HUES6 (cell line): ENCODE results near the gene ZNF385C.

ENCODE experiments used
- H3K27ac ChIP-seq: 2 replicates; pipeline ENCODE4 v1.7.0; 2013; ENCODE audit warnings: low read depth, mild to moderate bottlenecking, low read length, inconsistent platforms
- H3K27me3 ChIP-seq: 2 replicates; pipeline ENCODE4 v1.6.1; 2013; ENCODE audit warnings: low read length; ENCODE audit not compliant: control insufficient read depth, insufficient read depth
- H3K36me3 ChIP-seq: 2 replicates; pipeline ENCODE4 v1.6.1; 2013; ENCODE audit warnings: low read length; ENCODE audit not compliant: control insufficient read depth, insufficient read depth
- H3K4me1 ChIP-seq: 2 replicates; pipeline ENCODE4 v1.6.1; 2013; ENCODE audit warnings: low read length; ENCODE audit not compliant: control insufficient read depth, insufficient read depth
- H3K4me3 ChIP-seq: 2 replicates; pipeline ENCODE4 v1.5.1; 2013; ENCODE audit warnings: low read depth, low read length
- H3K9ac ChIP-seq: one replicate; pipeline ENCODE4 v1.6.1; 2013; ENCODE audit warnings: mild to moderate bottlenecking, low read length
- H3K9me3 ChIP-seq: 2 replicates; pipeline ENCODE4 v1.6.1; 2013; ENCODE audit warnings: low read depth, low read length; ENCODE audit not compliant: control insufficient read depth, insufficient read depth

ZNF385C gene

GRCh38 chr17:42055027-42055426 is 43.2 kb downstream of the ZNF385C start:
- Histone ChIP-seq H3K9me3 (no peaks in the 10 kb centered on the region), H3K9ac (no peak overlapping the region), H3K4me3 (no peak overlapping the region), H3K36me3 (no peaks in the 10 kb centered on the region), H3K27ac (no peak overlapping the region), H3K4me1 (peaks cover 41% of the 10 kb centered on the region), H3K27me3 (peaks cover 13% of the 10 kb centered on the region; the same call in 1 of the 2 replicates)

GRCh38 chr17:42053731-42054500 is 44.4 kb downstream of the ZNF385C start:
- H3K9ac ChIP-seq = no peak overlapping the region
- peaks cover 13% of the 10 kb centered on the region; the same call in 1 of the 2 replicates for H3K27me3 ChIP-seq
- no peaks in the 10 kb centered on the region for H3K36me3 ChIP-seq
- H3K9me3 ChIP-seq = no peaks in the 10 kb centered on the region
- no peak overlapping the region for H3K27ac ChIP-seq
- peaks cover 45% of the 10 kb centered on the region for H3K4me1 ChIP-seq
- no peak overlapping the region for H3K4me3 ChIP-seq

- Histone ChIP-seq H3K4me3 (no peak overlapping the region), H3K9me3 (no peaks in the 10 kb centered on the region), H3K36me3 (no peaks in the 10 kb centered on the region), H3K27ac (no peak overlapping the region), H3K4me1 (peaks cover 45% of the 10 kb centered on the region), H3K27me3 (peaks cover 13% of the 10 kb centered on the region; the same call in 1 of the 2 replicates), H3K9ac (no peak overlapping the region)
These were observed 45.9 kb downstream of the ZNF385C start for GRCh38 chr17:42052346-42052877.

DNA sequence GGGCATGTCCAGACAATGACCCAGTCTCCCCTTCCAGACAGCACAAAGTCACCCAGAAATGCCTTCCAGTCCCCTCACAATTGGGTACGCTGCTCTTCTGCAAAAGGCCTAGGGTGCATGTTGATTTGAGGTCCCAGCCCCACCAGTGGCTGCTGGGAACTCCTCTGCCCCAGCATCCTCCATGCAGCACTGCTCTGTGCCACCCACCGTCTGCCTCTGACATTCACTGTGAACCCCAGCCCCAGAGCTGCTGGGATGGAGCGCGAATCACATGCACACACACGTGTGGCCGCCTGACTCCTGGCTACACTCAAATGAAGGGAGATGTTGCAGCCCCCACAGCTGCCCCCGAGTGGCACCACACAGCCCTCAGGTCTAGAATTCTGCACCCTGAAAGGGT is 46.6 kb downstream of the ZNF385C start:
- H3K27me3 ChIP-seq = peaks cover 13% of the 10 kb centered on the region; the same call in 1 of the 2 replicates
- H3K9me3 ChIP-seq = no peaks in the 10 kb centered on the region
- no peaks in the 10 kb centered on the region for H3K36me3 ChIP-seq
- H3K4me3 ChIP-seq = peak overlapping the region; percentile 72
- no peak overlapping the region for H3K27ac ChIP-seq
- H3K9ac ChIP-seq = no peak overlapping the region
- peaks cover 42% of the 10 kb centered on the region for H3K4me1 ChIP-seq

DNA sequence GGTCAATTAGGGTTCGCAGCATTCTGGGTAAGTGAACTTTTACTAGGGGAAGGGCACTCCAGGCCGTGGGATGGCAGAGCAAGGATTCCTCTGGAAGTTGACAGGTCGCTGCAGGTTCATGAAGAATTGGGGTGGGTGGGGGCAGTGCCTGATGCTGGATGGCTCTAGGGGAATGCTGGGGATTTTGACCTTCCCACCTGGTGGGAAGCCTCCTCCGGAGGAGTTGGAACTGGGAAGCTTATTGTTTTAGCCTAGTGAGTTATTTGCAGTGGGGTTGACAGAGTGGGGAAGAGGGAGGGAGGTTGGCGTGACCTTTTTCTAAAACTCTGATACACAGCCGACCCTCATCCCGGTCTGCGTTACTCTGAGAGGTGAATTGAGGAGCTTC is 47.3 kb downstream of the ZNF385C start:
- no peak overlapping the region for H3K9ac ChIP-seq
- no peaks in the 10 kb centered on the region for H3K36me3 ChIP-seq
- H3K27me3 ChIP-seq = peaks cover 13% of the 10 kb centered on the region; the same call in 1 of the 2 replicates
- H3K4me1 ChIP-seq = peaks cover 42% of the 10 kb centered on the region
- no peak overlapping the region for H3K27ac ChIP-seq
- H3K4me3 ChIP-seq = peak overlapping the region; percentile 72
- no peaks in the 10 kb centered on the region for H3K9me3 ChIP-seq

GRCh38 chr17:42050393-42051012 is 47.8 kb downstream of the ZNF385C start, which contains the start of gene C17orf113:
Gene C17orf113 (minus strand): TSS chr17:42050601. CDS start chr17:42043376, 7,225 bp downstream.
- H3K36me3 ChIP-seq = no peaks in the 10 kb centered on the region
- H3K4me3 ChIP-seq = peak within 1 kb of the TSS; percentile 72
- H3K9ac ChIP-seq = peak within 1 kb of the TSS; percentile 45
- H3K4me1 ChIP-seq = peaks cover 38% of the 10 kb centered on the region
- no peaks in the 10 kb centered on the region for H3K9me3 ChIP-seq
- peaks cover 13% of the 10 kb centered on the region; the same call in 1 of the 2 replicates for H3K27me3 ChIP-seq
- no peak within 1 kb of the TSS for H3K27ac ChIP-seq

DNA sequence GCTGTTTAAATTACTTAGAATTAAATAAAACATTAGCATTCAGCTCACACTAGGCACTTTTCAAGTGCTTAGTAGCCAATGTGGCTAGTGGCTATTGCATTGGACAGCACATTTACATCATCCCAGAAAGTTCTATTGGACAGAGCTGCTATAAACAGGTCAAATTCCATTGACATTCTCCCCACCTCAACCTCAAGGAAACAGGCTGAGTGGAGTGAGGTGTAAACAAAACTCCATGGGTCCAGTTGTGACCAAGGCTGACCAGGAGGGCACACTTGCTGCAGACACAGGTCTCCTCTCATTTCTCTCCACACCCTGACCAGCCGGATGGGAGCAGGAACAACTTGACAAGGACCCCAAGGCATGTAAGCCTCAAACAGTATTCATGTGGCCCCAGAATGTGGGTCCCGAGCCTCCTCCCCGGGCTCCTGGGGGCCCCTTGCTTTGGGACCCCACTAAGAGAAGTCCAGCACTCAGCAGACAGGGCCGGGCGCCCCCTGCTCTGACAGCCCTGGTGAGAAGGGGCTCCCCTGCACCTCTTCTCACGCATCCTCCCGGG is 48.4 kb downstream of the ZNF385C start:
- H3K4me1 ChIP-seq = peaks cover 32% of the 10 kb centered on the region
- peak overlapping the region; percentile 45 for H3K9ac ChIP-seq
- peak overlapping the region; percentile 72 for H3K4me3 ChIP-seq
- no peaks in the 10 kb centered on the region for H3K9me3 ChIP-seq
- peaks cover 13% of the 10 kb centered on the region; the same call in 1 of the 2 replicates for H3K27me3 ChIP-seq
- no peak overlapping the region for H3K27ac ChIP-seq
- H3K36me3 ChIP-seq = no peaks in the 10 kb centered on the region

DNA sequence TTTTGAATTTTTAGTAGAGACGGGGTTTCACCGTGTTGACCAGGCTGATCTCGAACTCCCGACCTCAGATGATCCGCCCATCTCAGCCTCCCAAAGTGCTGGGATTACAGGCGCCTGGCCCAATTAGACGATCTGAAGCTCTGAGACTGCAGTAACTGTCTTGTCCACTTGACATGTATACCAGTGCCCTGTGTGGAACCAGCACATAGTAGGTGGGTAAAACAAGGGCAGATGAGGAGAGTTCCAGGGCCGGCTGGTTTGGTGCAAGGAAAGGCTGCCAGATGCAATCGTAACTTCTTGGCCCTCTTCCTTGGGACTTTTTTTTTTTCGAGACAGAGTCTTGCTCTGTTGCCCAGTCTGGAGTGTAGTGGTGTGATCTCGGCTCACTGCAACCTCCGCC is 50.9 kb downstream of the ZNF385C start:
- Histone ChIP-seq H3K27me3 (peaks cover 8% of the 10 kb centered on the region; the same call in 1 of the 2 replicates), H3K4me3 (no peak overlapping the region), H3K36me3 (no peaks in the 10 kb centered on the region), H3K4me1 (peaks cover 19% of the 10 kb centered on the region), H3K27ac (no peak overlapping the region), H3K9me3 (no peaks in the 10 kb centered on the region), H3K9ac (no peak overlapping the region)

- no peaks in the 10 kb centered on the region for H3K36me3 ChIP-seq
- no peak overlapping the region for H3K27ac ChIP-seq
- peaks cover under 1% of the 10 kb centered on the region; the same call in 1 of the 2 replicates for H3K27me3 ChIP-seq
- no peak overlapping the region for H3K9ac ChIP-seq
- H3K4me3 ChIP-seq = no peak overlapping the region
- no peaks in the 10 kb centered on the region for H3K9me3 ChIP-seq
- peaks cover 8% of the 10 kb centered on the region for H3K4me1 ChIP-seq
These were observed 52.6 kb downstream of the ZNF385C start for GRCh38 chr17:42045719-42046118.

DNA sequence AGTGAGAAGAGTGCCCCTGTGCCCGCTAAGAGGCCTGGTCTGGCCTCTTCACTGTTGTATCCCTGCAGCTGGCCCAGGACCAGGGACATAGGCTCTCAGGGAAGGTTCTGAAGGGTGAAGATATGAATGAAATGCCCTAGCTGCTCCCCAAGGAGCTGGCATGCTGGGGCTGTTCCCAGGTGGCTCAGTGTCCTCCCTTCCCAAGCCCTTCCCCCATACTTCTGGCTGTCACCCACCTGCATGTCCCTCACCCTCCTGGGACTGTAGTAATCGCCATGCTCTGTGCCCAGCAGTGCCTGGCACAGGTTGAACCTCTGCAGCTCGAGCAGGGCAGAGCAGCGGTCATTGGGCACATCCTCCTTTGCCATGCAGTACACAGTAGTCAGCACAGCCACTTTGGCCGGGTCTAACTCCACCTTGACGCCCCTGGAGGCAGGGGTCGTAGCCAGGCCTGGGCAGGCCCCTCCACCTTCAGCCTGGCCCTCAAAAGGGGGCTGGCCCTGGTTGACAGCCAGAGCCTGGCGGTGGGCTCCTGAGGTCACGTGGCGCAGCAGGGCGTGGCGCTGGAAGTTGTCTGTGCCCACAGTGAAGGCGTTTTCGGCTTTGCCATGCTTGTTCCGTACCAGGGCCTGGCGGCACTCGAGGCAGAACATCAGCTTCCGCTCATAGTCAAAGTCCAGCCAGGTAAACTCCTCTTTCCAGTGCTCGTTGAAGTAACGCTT is 55.5 kb downstream of the ZNF385C start:
- no peak overlapping the region for H3K27ac ChIP-seq
- no peak overlapping the region for H3K9ac ChIP-seq
- no peaks in the 10 kb centered on the region for H3K27me3 ChIP-seq
- H3K9me3 ChIP-seq = no peaks in the 10 kb centered on the region
- no peak overlapping the region for H3K4me3 ChIP-seq
- H3K36me3 ChIP-seq = no peaks in the 10 kb centered on the region
- H3K4me1 ChIP-seq = peaks cover 9% of the 10 kb centered on the region
